Endometrial microvascular endothelial cells (primary cell): ENCODE measurements around the gene ADORA1. TPM values are rescaled to one million over a fixed set of nuclear protein-coding genes. Genes with fewer than 3 reads are reported as not detected.

Source experiments
- in situ Hi-C: cut with HindIII; loops from 2 replicates; pipeline ENCODE4 v1.10.0; 2017; ENCODE audit warnings: low sequenced_read_pairs, low pct_unique_long_range_greater_than_20kb; ENCODE audit errors: inconsistent ontology term
- total RNA-seq: library from RNA; depleted of rRNA; stranded (reverse); fragments of >200 nt; gene quantifications from one replicate; pipeline ENCODE4 v1.2.3, GENCODE V29; 2015; ENCODE audit errors: inconsistent ontology term

Gene ADORA1
- total RNA-seq, 1 donor from 2014 or later = not detected

DNA sequence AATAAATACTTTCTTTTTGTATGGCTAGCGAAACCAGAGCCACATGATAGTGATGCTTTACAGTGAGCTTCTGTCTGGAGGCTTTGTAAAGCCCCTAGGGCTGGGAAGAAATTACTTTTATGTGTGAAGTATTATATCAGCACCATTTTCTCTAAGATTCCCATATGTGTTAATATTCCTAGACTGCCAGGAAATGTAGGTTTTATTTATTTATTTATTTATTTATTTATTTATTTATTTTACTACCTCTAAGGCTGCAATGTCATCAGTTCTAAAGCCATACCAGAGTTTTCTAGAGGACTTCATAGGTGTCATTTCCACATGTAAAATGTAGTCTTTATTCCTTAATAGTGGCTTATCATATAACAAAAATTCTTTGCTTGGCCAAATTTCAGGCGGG lies 63.4 kb downstream of the ADORA1 start:
- in situ Hi-C loops = no loop called here

DNA sequence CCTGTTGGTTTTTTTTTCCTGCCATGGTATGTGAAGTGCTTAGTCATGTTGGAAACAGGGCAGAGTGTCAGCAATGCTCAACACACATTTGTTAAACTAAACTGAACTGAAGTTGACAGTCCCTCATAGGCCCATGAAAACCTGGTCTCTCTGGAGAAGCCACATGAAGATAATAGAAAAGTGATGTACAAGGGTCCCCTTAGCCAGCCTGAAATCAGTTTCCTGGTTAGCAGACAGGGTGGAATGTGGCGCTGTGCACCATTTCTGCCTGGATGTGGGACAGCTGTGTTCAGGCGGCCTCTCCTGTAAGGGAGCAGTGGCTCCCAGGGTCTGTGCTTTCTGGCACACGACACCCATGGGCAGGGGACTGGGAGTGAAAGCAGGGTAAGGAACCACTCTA lies 68.8 kb downstream of the ADORA1 start:
- in situ Hi-C loops = no loop called here

DNA sequence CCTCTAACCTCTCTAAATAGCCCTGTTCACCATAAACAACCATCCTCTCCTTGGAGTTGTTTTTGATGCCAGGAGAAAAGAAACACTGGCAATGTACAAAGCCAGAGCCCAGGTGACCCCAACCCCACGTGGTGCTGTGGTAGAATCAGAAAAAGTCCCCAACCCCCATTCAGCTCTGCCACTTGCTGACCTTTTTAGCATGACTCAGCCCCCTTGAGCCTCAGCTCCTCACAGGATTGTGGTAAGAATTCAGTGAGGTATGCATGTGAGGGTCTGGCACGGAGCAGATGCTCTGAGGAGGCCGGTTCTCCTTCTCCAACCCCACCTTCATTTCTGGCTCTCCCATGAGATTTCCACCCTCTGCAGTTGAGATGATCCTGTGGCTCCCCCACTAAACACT lies 70.1 kb downstream of the ADORA1 start:
- in situ Hi-C loops = no loop called here

DNA sequence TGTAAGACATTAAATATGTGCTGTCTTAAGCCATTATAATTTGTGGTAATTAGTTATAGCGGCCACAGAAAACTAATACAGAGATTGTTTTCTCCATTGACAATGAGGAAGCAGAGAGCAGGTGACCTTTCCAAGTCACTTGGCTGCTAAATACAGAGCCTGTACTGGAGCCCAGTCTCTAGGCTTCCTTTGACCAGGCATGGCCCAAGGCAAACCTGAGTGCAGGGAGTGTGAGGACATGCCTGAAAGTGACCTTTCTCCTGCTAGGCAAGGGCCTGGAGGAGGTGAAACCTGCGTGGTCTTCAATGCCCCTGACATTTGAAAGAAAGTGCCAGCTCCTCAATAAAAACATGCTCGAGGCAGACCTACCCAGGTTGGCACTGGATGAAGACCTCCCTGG lies 71.5 kb downstream of the ADORA1 start:
- in situ Hi-C loops = no loop called here

DNA sequence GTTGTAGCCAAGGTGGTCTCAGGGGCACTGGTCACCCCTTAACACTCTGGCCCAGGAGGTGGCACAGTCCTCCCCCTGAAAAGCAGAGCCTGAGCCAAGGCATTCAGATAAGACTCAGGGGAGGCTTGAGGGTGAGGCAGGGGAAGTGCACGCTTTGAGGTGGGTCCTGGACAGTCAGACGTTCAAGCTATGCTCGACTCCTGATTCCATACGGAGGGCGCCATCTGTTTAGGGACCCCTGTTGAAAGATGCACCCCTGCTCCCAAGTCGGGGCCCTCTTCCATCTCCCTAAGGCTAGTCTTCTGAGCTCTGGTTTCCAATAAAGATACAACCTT lies 71.9 kb downstream of the ADORA1 start:
- in situ Hi-C loops = no loop called here

DNA sequence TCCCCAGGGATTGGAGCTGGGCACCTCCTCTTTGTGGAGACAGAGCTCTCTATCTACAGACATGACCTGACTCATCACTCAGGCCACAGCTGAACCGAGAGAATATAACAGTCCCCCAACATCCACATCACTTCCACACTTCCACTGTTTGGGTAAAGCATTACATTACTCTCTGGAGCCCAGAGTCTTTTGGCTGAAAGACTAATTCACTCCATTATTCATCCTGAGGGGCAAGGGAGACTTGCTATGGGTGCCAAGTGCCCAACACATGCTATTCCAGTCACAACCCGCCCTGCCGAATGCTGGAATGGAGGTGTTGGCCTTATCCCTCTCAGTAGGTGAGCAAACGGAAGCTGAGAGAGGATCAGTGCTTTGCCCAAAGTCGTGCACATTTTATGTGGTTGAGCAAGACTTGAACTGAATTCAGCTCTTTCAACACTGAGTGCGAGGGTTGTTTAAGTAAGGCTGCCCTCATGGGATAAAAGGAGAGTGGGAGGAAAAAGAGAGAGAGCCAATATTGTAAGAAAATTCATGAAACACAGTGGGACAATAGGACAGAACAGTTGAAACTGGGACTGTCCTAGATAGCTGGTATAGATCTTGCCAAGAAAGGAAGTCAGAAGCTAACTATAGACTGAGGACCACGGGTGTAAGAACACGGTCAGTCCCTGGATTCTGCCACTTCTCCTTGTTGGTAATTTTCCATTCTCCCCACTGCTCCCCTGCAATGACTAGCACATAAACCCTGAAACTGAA lies 72.5 kb downstream of the ADORA1 start:
- in situ Hi-C loops = no loop called here

DNA sequence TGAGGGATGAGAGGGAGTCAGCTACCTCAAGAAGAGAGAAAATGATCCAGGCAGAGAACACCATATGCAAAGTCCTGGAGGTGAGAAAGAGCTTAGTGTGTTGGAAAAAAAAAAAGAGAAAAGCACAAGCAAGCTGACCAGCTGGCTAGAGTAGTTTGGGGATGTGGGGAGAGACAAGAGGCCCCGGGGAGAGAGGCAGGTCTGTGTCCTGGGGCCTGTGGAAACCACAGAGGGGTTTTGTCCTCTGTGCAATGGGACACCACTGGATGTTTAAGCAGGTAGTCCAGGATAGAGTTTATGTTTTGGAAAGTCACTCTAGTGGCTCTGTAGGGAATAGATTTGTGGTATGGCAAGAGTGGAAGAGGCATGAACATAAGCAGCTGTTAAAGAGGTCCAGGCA lies 73.4 kb downstream of the ADORA1 start:
- in situ Hi-C loops = no loop called here

DNA sequence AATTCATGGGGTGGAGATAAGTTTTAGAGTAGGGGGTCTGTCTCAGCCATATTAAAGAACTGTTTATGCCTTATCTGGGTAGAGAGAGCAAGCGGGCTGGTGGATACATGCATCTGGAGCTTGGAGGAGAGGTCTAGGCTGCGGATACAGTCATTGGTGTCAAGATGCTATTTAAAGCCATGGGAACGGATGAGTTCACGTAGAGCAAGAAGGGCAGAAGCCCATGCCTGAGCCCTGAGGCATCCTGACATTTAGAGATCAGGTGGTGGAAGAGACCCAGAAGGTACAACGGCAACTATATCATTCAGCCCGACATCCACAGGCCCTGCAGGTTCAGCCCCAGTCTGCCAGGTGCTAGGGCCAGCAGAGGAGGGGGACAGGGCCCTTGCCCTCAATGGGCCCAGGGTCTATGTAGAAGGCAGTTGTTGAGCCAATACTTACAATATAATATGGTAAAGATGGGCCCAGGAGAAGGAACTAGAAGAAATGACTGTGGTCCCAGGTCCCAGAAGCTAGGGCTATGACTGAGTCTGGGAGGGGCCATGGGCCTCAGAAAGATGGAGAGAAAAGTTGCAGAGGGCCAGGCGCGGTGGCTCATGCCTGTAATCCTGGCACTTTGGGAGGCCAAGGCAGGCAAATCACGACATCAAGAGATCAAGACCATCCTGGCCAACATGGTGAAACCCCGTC lies 74.1 kb downstream of the ADORA1 start:
- in situ Hi-C loops = no loop called here

DNA sequence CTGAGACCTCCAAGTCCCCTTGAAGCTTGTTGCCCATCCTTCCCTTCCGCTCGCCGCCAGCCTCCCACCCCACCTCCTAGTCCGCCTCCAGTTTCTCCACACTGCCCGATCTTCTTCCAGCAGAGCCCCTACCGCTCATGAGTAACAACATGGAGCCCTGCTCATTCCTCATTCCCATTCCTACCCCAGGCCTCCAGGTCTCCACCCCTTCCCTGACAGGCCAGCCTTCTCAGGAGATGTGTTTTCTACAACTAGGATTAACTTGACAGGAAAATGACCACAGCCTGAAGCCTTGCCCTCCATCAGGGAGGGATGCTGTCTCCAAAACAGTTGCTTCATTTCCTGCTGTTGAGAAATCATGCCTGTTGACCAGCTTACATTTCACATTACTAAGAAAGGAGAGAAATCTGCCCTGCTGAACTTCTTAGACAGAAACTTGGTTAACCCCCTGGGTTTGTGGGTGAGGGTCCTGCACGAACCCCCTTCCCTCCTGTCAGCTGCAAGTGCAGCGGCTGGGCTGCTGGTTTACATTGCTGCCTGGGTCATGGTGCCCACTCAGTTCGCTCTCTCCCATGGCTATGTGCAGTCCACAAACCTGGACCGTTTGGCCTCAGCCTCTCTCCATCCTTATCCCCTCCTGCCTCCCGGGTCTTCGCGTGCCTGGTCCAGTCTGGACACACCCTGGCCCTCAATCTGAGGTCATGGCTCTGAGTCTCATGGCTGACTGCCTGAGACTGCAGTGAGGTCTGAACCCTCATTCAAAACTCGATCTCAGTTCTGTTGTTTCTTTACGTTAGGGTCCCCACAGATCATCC lies 75.1 kb downstream of the ADORA1 start:
- in situ Hi-C loops = no loop called here

DNA sequence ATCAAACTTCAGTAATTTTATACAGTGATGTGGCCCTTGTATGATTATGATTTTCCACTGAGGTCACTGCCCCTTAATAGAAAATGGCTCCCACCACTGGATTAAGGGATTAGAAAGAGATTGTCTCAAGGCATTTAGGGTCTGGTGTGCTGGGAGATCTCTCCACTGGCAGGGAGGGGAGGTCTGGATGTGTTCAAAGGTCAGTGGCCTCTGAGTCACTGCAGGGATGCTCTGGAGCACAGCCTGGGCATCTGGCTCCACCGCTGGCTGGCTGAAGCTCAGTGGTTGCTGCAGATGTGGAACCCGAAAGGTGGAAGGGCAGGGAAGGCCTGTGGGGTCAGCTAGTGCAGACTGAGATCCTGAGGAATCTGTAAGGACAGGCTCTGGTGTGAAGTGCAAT lies 77.2 kb downstream of the ADORA1 start:
- in situ Hi-C loops = no loop called here

DNA sequence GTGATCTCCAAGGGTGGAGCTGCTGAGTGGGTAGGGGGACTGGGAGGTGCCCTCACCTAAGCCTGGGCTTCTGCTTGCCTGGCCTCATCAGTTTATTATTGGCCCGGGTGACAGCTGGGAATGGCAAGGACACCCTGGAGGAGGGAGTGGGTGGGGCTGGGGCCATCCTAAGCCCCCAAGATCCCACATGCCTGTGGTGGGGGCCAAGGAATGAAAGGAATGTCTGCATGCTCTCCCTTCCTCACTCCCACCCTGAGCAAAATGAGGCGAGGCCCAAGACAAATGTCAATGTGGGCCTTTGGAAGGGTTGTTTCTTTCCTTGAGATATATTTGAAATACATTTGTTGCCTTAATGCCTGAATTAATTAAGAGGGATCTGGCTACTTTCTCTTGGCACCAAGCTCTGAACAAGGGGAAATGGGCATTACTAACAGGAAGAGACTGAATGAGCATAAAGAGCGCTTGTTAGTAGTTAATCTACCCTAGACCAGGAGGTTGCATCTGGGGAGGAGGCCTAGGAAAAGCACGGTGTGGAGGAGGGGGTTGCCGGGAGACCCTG lies 78.7 kb downstream of the ADORA1 start:
- in situ Hi-C loops = no loop called here

DNA sequence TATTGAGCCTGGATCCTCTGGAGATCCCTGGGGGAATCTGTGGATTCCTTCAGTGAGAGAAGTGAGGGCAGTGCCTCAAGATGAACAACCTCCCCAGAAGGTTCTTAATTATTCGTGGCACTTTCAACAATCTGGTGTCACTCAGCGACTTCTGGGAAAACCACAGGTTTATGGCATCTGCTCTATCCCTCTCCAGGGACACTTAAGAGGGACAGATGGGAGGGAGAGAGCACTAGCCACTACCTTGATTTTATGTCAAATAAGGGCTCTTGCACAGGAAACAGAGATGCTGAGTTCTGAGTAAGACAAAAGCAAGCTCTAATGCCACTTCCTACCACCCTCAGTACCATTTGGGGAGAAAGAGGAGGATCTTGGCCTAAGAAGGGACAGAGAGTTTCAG lies 80.2 kb downstream of the ADORA1 start:
- in situ Hi-C loops = no loop called here

DNA sequence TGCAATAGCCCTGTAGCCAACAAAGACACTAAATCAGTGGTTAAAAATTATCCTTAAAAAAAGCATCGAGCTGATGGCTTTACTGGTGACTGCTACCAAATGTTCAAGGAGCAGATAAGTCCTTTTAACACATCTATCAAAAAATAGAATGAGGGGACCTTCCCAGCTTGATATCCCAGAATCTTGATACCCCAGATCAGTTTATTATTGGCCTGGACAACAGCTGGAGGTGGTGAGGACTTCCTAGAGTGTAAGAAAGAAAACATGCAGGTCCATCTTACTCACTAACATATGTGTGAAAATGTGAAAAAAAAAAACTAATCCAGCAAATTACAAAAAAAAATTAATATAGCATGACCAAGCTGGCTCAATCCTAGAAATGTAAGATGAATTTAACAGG lies 80.7 kb downstream of the ADORA1 start:
- in situ Hi-C loops = no loop called here

DNA sequence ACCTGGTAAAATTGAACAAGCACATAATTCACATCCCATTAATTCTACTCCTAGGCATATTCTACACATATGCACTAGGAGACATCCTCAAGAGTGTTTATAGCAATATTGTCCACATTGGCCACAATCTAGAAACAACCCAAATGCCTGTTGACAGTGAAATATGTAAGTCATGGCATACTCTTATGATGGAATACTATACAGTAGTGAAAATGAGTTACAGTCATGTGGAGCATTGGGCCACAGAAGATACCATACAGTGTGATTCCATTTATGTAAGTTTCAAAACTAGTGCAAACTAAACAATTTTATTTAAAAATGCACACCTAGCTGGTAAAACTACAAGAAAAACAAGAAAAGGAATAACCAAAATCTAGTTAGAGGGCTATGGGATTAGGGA lies 82.8 kb downstream of the ADORA1 start:
- in situ Hi-C loops = no loop called here

DNA sequence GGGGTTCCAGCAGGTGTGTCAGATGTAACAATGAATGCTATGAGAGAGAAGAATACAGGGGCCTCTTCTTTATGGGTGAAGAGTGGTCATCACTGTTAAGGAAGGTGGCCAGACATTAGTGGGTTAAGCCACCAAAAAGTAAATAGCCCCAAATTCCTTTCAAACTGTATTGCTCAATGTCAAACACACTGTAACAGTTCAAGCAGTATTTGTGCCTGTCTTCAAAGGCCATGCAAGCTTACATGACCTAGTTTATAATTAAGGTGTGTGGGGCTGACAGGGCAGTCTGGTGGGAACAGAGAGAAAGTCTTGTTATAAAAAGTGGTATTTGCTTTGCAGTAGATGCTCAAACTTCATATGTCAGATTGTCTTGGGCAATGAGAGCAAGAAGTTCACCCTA lies 83.5 kb downstream of the ADORA1 start:
- in situ Hi-C loops = no loop called here

DNA sequence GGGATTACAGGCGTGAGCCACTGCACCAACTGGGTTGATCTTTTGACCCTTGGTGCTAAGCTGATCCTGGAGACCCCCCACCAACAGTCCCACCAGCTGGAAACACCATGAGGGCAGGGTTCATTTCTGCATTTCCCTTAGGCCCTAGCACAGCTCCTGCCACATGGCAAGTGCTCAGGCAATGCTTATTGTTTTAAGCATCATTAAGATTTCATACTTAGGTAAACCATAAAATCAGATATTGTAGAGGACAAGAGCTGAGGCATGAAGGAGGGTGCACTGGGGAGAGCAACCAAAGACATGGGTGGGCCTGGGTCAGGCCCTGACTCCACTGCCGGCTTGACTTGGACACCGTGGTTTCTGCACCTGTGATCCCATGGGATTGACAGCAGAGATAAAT lies 84.3 kb downstream of the ADORA1 start:
- in situ Hi-C loops = no loop called here

DNA sequence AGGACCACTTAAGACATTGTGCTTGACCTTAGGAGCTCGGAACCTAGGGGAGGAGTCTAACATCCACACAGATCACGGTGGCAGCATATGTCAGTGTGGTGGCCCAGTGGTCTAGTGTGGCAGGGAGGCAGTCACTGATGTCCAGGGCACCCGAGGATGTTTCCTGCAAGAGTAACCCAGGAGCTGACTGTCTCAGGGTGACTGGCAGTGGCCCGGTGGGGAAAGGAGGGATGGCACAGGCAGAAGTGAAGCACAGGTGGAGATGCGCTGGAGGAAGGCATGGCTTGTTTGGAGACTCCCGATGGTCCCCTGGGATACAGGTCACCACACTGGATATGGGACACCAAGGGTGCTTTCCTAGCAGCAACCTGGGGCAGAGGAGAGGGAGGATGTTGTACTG lies 85.6 kb downstream of the ADORA1 start:
- in situ Hi-C loops = no loop called here

DNA sequence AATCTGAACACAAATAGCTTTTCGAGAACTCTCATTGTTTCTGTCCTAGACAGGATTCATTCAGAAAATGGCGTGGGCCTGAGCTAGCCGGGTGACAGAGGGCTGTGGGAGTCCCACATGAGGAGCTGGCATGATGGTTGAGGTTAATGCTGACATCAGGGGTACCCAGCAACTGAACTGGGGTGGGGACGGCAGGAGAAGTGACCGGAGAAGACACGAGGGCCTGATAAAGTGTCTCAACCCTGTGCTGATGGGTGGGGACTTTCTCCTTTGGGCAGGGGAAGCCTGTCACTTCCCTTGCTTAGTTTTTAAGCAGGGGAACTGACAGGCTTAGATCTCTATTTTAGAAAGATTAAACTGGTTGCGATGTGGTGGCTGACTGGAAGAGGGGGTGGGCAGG lies 87.3 kb downstream of the ADORA1 start:
- in situ Hi-C loops = no loop called here

DNA sequence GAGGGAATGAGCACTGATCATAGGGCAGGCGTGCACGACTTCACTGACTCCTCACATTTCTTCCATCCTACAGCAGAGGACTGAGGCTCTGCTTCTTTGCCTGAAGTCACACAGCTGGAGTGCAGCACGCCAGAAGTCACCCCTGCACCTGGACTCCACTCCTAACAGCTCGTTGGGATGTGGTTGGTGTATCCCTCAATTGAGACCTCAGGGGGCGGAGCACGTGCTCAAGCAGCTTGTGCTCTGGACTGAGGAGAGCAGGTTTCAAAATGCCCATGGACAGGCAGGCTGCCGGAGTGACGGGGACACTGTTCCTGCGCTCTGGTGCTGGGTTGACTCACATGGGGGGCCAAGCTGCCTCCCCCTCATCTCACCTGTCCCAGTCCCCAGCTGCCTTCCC lies 88.0 kb downstream of the ADORA1 start:
- in situ Hi-C loops = no loop called here
